Mammary epithelial cell (primary cell): ENCODE data around the gene IFI16.

Source experiments
- EZH2 ChIP-seq: IDR thresholded peaks from 2 replicates; pipeline ENCODE4 v1.6.1; 2012; ENCODE audit warnings: low read length, inconsistent platforms, borderline replicate concordance
- TF ChIP-seq, protein P1 (sequence below), 2 donors: IDR thresholded peaks in 1 of 2; conservative IDR thresholded peaks in 1 of 2; 2 replicates each; pipeline ENCODE4 v1.5.1; 2011 to 2012; ENCODE audit warnings: inconsistent platforms in 2 of 2, low read length in 2 of 2, mild to moderate bottlenecking in 2 of 2, control low read depth in 1 of 2, low read depth in 1 of 2; ENCODE audit not compliant: insufficient read depth in 1 of 2; ENCODE audit errors: extremely low read depth in 1 of 2

DNA sequence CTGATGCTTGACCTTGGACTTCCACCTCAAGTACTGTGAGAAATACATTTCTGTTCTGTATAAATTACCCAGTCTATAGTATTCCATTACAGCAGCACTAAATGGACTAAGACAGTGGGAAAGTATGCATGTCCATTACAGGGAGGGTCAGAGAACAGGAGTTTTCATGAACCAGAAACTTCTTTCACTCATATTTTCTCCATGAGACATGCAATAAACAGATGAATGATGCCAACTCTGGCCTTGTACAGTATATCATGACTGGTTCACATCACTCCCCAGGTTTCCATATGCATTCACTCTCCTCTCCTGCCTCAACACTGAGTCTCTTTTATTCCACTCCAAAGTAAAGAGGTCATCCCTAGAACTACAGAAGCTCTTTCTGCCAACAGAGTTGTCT, 4.5 kb upstream of the IFI16 start:
- TF ChIP-seq, protein P1, sequence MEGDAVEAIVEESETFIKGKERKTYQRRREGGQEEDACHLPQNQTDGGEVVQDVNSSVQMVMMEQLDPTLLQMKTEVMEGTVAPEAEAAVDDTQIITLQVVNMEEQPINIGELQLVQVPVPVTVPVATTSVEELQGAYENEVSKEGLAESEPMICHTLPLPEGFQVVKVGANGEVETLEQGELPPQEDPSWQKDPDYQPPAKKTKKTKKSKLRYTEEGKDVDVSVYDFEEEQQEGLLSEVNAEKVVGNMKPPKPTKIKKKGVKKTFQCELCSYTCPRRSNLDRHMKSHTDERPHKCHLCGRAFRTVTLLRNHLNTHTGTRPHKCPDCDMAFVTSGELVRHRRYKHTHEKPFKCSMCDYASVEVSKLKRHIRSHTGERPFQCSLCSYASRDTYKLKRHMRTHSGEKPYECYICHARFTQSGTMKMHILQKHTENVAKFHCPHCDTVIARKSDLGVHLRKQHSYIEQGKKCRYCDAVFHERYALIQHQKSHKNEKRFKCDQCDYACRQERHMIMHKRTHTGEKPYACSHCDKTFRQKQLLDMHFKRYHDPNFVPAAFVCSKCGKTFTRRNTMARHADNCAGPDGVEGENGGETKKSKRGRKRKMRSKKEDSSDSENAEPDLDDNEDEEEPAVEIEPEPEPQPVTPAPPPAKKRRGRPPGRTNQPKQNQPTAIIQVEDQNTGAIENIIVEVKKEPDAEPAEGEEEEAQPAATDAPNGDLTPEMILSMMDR (conservative IDR thresholded peaks at IDR 0.05 in 1 of 2, IDR thresholded peaks at IDR 0.05 in 1 of 2; ENCODE audit: extremely low read depth in 1 of 2, insufficient read depth in 1 of 2, low read depth in 1 of 2, low read length in 2 of 2) = no peak
- no peak for TF ChIP-seq EZH2
